ENCODE measurements around the gene VSTM1.
"Not testable (repeated sequence)": the region's sequence is repeated elsewhere in the genome, so short reads cannot be mapped to it uniquely, and the experiment has no call there.

The VSTM1 gene, protein sequence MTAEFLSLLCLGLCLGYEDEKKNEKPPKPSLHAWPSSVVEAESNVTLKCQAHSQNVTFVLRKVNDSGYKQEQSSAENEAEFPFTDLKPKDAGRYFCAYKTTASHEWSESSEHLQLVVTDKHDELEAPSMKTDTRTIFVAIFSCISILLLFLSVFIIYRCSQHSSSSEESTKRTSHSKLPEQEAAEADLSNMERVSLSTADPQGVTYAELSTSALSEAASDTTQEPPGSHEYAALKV

DNA sequence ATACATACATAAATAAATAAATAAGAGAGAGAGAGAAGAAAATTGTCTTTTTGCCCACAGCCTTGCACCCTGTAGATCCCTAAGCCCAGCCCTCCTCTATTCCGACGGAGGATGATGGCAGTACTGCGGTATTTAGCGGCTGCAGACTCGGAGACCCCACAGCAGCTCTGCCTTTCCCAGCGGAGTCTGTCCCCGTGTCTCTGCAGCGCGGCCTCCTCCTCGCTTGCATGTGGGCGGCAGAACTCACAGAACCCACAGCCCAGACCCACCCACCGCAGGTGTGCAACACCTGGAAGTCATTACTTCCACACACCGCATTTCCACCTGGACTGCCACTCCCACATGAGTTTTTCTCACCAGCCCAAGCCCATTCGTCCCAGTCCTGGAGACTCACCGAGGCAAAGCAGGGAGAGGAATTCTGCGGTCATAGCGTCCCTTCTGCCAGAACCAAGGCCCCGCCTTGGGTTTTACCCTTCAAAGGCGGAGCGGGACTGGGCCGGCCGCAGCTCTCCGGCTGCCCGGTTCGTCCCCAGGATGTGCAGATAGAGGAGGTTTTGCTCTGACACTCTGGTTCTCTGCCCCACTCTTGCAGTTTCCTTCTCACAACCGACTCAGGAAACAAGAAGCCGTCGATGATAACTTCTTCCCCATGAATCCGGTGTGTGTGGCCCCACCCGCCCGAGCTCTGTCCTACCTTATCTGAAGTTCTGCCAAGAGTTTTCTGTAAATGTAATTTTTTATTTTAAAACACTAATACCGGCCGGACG is at the start of gene VSTM1:
Gene VSTM1, minus strand, starts transcription at position 548 of the 767 bp plus-strand sequence. Its CDS starts 120 bp downstream, at position 428.
- DNase-seq: no peak

DNA sequence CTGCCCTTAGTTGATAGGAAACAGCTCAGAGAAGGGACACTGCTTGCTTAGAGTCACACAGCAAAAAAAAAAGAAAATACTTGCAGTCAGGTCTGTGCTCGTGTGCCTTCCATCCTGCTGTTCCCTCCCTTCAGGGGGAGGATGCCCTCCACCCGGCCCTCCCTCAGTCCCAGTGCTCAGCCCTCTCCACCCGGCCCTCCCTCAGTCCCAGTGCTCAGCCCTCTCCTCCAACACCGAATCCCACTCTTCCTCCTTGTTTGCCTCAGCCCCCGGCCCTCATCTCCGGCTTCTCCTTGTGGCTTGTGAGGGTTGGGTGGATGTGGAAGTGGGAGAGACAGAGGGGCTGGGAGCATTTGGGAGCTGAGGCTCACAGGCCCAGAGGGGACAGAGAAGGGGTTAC is 46.0 kb upstream of the VSTM1 start:
- no peak for DNase-seq

DNA sequence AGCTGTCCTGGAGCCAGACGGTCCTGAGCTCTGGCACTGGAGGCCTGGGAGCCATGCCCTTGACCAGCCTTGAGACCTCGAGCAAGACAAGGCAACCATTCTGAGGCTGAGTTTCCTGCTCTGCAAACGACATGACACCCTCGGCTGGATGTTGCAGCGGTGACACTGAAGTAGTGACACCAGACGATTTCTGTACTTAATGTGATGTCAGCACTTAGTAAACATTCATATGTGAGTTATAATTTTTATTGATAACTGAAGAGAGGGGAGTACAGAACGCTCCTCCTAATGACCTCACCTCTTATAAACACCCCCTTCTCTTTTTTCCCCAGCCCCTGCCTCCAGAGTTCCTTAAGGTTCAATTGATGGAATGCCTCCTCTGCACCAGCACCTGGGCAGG is 44.8 kb upstream of the VSTM1 start:
- no peak for DNase-seq

DNA sequence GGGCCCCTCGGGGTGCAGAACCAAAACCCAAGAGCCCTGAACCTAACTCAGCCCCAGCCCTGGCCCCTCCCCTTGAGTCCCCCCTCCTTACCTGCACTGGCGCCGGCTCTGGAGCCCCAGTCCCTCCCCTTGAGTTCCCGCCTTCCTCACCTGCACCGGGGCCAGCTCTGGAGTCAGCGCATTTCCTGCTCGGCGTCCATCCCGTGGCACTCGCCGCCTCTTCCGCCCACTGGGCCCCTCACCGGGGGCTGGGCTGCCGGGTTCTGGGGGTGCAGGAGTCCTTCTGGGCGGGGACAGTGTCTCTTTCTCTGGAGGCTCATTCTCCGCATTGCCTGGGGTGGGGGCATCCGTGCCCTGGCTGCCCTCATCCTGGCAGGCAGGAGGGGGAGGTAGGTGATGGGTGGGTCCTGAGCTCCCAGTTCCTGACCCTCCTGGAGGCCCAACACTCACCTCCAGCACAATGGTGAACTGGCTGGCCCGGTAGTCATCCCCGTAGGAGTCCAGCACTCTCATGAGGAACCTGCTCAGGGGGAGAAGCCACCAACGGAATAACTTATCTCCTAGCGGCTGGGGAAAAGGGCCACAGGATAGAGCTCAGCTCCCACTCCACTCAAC is 44.3 kb upstream of the VSTM1 start:
- DNase-seq: no peak

DNA sequence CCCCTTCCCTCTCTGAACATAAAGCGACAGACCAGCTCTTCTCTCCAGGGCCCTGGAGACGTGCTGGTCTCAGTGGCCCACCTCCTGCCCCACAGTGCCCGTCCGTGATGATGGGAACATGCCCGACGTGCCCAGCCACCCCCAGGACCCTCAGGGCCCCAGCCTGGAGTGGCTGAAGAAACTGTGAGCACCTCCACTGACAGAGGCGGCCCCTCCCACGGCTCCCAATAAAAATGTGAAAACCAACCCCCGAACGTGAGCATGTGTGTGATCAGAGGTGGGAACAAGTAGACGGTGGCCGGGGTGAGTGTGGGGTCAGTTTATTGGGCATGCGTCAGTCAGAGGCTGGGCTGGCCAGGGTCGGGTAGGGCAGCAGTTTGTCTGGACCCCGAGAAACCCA is 43.0 kb upstream of the VSTM1 start:
- DNase-seq: no peak

DNA sequence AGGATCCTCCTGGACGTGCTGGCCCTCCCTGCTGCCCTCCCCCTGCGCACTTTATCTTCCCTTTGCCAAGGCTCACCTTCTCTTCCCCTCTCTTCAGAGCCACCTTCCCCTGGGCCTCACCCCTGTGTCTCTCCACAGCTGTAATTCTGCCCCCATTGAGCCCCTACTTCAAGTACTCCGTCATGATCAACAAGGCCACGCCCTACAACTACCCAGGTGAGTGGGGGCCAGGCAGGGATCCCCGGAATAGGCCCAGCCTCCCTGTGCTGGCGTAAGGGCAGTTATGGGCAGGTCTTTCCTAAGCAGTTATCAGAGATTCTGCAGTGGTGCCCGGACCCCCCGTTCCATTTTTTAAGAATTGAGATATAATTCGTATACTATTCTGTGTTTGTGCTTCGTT is 42.1 kb upstream of the VSTM1 start:
- DNase-seq: no peak

DNA sequence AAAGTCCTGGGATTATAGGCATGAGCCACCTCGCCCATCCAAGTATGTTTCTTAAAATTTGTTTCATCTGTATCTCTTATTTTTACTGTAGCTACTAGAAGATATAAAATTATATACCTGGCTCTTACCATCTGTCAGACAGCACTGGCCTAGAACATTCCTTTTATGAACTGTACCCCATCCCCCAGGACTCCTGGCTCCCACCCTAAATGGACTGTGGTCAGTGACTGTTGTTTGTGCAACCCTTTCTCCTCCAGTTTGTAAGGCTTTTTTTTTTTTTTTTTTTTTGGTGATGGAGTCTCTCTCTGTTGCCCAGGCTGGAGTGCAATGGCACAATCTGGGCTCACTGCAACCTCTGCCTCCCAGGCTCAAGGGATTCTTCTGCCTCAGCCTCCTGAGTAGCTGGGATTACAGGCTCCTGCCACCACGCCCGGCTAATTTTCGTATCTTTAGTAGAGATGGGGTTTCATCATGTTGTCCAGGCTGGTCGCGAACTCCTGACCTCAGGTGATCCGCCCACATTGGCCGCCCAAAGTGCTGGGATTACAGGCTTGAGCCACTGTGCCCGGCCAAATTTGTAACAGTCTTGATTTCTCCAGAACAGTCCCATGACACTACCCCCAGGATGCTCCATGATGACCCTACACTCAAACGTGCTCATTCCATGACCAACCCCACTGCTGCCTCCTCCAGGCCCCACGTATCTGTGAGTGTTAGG is 41.5 kb upstream of the VSTM1 start:
- DNase-seq: no peak

DNA sequence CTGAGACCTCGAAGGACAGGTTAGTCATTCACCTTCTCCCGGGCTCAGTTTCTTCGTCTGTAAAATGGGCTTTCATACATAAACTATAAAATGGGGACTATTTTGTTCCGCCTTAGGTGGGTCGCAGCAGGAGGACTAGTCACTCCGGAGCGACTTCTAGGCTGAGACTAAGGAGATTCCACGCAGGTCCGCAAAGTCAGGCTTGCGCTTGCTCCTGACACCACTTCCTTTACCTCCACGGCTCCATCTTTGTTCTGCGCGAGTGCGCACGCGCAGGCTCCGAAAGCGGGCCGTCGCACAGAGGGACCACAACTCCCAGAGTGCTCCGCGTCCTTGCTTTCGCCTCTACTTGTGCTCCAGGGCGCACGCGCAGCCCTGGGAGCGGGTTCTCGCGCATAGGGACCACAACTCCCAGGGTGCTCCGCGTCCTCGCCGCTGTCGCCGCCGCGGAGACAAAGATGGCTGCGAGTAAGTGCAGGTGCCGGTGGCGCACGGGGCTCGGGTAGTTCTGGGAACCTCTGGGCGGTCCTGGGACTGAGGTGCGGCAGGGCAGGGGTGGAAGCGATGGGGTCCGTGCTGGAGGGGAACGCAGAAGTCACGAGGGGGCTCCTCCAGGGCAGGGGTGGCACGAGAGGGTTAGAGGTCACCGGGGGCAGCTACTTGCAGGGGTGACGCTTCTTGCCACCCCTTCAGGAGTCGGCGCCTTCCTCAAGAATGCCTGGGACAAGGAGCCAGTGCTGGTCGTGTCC is 38.9 kb upstream of the VSTM1 start, which contains the start of gene NDUFA3:
Gene NDUFA3, plus strand, starts transcription at position 435 of the 749 bp plus-strand sequence. Its CDS starts 24 bp downstream, at position 459.
- DNase-seq: peak; percentile 76 to 99 (median 96)

DNA sequence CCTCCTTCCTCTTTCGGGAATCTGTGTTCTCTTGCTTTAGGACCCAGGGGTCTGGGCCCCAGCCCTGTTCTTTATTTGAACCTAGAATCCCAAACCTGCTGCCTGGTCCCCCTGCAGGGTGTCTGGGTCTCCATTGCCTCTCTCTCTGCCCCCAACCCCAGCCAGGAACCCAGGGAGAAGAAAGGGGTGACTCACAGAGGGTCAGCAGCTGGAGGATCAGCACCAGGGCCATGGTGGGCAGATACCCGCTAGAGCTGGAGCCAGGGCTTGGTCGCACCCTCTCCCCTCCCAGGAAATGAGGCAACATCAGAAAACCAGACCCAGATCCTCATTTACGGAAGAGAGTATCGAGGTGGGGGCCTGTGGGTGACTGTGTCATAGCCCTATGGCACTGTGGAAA is 36.9 kb upstream of the VSTM1 start, which contains the start of gene OSCAR:
Gene OSCAR, minus strand, starts transcription at position 243 of the 400 bp plus-strand sequence. Its CDS starts 11 bp downstream, at position 232.
- DNase-seq: peak in 6 of 56 donors; percentile 3 to 33 (median 10)

DNA sequence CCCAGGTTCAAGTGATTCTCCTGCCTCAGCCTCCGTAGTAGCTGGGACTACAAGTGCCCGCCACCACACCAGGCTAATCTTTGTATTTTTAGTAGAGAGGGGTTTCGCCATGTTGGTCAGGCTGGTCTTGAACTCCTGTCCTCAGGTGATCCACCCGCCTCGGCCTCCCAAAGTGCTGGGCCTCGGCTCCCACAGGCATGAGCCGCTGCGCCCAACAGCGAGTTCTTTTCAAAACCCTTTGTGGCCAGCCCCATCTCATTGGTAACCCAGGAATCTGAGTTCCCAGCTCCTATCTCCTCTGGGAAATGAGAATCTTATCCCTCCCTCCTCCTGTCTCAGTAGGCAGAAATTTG is 36.2 kb upstream of the VSTM1 start:
- not testable (repeated sequence) for DNase-seq

DNA sequence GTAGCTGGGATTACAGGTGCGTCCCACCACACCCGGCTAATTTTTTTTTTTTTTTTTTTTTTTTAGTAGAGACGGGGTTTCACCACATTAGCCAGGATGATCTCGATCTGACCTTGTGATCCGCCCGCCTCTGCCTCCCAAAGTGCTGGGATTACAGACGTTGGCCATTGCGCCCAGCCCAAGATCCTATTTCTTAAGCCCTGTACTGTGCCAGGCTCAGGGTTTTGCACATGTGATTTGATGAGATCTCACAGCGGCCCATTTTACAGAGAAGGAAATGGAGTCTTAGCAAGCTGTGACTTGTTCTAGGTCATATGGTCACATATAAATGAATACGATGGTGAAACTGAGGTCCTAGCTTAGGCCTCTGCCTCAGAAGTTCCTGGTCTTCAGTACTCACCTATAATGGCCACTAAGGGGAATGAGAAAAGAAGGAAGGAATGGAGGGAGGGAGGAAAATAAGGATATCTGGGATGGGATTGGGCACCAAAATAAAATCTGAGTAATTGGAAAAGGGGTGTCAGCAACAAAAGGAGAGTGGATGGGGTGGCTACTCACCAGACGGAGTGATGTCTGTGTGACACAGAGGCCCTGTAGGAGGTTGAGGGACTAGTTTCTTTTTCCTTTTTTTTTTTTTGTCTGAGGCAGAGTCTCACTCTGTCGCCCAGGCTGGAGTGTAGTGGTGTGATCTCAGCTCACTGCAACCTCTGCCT is 35.6 kb upstream of the VSTM1 start:
- no peak for DNase-seq

DNA sequence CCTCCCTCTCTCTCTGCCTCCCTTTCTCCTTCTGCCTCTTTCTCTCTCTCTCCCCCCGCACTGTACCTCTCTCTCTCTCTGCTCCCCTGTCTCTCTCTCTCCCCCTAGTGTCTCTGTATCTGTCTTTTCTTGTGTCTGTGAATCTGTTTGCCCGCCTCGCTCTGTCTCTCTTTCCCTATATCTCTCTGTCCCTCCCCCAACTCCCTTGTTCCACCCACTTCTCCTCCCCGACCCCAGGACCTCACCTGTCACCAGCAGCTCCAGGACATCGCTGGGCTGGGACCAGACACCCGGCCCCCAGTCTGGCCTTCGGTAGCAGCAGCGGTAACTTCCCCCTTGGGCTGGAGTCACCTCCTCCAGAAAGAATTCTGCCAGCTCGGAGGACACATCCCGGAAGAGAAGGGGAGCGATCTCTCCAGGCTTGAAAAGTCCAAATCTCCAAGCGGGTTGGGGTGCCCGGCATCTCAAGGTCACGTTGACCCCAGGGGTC is 33.0 kb upstream of the VSTM1 start:
- no peak for DNase-seq

DNA sequence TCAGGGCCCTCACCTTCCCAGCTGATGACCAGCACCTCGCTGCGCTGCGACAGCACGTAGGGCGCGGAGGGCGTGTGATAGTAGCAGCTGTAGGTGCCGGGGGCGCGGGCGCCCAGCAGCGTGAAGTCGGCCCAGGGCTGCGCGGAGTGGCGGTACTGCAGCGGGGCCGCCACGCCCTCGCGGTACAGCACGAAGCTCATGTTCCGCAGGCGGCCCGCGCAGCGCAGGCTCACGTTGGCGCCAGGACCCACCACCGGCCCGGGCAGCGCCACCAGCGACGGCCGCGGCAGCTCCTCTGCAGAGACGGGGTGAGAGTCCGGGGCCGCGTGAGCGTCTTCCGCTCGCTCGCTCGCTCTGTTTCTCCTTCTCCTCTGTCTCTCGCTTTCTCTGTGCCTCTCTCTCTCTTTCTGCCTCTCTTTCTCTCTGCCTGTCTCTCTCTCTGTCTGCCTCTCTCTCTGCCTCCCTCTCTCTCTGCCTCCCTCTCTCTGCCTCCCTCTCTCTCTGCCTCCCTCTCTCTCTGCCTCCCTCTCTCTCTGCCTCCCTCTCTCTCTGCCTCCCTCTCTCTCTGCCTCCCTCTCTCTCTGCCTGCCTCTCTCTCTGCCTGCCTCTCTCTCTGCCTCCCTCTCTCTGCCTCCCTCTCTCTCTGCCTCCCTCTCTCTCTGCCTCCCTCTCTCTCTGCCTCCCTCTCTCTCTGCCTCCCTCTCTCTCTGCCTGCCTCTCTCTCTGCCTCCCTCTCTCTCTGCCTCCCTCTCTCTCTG is 32.3 kb upstream of the VSTM1 start:
- DNase-seq: peak in 2 of 56 donors; percentile 5 to 8

DNA sequence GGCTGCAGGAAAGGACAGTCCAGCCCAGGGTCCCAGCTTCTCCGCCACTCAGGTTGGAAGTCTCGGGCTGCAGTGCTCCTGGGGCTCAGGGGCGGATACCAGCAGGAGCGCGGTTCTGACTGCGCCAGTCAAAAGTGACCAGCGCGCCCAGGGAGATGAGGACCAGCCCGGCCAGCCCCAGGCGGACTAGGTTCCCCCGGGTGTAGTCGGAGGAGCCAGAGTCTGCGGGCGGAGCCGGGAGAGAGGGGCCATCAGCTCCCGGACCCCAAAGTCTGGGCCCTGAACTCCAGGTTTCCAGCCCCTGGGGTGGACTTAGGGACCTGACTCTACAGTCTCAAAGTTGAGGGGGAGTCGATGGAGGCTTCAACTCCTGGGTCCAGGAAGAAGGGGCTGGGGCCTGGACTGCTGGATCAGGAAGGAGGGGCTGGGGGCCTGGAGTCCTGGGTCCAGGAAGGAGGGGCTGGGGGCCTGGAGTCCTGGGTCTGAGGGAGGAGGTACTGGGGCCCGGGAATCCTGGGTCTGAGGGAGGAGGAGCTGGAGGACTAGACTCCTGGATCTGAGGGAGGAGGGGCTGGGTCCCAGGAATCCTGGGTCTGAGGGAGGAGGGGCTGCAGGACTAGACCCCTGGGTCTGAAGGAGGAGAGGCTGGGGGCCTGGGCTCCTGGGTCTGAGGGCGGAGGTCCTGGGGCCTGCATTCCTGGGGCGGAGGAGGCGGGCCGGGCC is 31.6 kb upstream of the VSTM1 start:
- no peak for DNase-seq

DNA sequence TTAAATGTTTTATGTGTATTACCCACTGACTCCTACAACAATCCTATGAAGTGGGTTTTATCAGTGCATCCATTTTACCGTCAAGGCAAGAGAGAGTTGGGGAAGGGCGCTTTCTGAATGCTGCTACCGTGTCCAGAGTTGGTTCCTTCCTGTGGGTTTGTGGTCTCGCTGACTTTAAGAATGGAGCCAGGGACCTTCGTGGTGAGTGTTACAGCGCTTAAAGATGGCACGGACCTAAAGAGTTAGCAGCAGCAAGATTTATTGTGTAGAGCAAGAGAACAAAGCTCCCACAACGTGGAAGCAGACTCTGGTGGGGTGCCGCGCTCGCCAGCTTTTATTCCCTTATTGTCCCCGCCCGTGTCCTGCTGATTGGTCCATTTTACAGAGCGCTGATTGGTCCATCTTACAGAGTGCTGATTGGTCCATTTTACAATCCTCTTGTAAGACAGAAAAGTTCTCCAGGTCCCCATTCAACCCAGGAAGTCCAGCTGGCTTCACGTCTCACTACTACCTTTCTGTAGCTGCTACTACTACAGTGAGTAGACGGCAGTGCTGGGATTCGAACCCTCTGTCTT is 30.8 kb upstream of the VSTM1 start:
- DNase-seq: no peak

DNA sequence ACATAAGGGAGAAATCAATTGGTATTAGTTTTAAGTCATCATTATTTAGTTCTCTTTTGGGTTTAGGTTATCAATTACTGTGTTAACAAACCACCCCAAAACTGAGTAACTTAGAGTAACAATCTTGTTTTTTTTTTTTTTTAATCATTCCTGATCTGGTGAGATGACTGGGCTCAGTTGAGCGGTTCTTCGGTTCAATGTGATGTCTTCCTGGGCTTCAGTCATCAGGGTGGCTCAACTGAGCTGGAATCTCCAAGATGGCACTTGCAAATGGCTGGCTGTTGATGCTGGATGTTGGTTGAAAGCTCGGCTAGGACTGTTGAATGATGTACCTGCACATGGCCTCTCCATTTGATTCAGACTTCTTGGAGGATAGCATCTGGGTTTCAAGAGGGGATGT is 20.7 kb upstream of the VSTM1 start:
- DNase-seq: no peak

DNA sequence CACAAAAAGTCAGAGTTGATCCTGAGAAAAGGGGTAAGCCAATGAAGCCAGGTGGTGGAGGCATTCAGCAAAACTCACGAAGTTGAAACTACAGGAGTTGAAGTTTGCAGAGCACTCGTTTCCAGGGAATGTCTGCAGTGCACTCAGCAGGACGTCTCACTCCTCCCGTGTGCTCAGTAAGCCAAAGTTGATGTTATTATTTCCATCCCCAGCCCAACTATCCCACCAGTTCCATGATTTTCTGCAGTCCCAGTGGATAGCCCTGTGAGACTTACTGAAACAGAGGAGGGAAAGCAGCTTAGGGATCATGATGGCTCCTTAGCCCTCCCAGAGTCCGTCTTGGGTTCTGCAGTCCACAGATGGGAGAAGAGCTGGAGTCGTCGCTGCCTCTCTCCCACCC is 17.3 kb upstream of the VSTM1 start, which contains the start of gene TARM1:
Gene TARM1, minus strand, starts transcription at position 334 of the 400 bp plus-strand sequence. Its CDS starts 25 bp downstream, at position 309.
- DNase-seq: no peak

DNA sequence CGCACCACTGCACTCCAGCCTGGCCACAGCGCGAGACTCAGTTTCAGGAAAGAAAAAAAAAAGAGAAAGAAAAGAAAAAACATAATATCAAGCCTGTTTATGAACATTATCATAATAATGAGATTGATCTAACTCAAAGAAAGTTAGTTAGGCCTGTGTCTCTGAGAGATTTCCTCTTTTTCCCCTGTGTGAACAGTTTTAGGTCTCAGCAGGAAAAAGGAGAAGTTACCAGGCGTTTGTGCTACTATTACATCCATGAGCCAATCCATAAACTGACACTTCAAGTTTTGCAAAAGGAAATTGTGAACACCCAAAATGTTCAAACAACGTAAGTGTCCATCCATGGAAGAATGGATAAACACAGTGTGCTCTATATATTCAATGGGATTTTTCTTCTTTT is 13.6 kb upstream of the VSTM1 start:
- DNase-seq: no peak

All from nucleus accumbens (tissue), 56 donors.